CD4-positive, alpha-beta T cell treated with Interleukin-10 for 1 hour (primary cell): ENCODE data around the gene MAPKAPK5.
"Not testable (repeated sequence)": the region's sequence is repeated elsewhere in the genome, so short reads cannot be mapped to it uniquely, and the experiment has no call there.

ENCODE experiments used
- DNase-seq: peaks from one replicate; pipeline ENCODE4 v3.0.0-alpha.2; 2020

The MAPKAPK5 gene

DNA sequence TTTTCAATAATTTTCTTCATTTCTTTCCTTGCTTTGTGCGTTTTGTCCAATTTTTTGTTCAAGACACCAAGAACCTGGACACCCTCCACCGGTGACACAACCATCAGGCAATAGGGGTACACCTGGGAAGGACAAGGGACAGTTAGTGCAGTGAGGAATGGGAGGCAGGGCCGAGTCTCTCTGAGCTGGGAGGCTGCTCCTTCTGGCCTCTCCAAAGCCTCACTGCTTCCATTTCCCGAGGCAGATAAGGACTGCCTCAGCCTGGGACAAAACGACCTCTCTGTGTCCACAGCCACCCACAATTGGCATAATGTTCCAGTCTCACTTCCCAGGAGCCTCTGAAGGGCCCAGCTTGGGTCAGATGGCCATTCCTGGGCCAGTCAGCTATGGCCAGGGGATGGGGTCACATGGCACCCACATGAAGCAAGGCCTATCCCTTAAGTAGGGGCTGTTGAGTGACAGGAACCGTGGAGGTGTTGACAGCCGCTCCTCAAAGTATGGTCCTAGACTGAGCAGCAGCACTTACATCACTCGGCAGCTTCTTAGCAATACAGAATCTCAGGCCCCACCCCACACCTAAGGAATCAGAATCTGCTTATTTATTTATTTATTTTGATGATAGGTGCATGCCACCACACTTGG is 13.6 kb upstream of the MAPKAPK5 start:
- DNase-seq, result no peak

DNA sequence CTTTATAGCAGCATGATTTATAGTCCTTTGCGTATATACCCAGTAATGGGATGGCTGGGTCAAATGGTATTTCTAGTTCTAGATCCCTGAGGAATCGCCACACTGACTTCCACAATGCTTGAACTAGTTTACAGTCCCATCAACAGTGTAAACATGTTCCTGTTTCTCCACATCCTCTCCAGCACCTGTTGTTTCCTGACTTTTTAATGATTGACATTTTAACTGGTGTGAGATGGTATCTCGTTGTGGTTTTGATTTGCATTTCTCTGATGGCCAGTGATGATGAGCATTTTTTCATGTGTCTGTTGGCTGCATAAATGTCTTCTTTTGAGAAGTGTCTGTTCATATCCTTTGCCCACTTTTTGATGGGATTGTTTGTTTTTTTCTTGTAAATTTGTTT is 12.4 kb upstream of the MAPKAPK5 start:
- not testable (repeated sequence) for DNase-seq

DNA sequence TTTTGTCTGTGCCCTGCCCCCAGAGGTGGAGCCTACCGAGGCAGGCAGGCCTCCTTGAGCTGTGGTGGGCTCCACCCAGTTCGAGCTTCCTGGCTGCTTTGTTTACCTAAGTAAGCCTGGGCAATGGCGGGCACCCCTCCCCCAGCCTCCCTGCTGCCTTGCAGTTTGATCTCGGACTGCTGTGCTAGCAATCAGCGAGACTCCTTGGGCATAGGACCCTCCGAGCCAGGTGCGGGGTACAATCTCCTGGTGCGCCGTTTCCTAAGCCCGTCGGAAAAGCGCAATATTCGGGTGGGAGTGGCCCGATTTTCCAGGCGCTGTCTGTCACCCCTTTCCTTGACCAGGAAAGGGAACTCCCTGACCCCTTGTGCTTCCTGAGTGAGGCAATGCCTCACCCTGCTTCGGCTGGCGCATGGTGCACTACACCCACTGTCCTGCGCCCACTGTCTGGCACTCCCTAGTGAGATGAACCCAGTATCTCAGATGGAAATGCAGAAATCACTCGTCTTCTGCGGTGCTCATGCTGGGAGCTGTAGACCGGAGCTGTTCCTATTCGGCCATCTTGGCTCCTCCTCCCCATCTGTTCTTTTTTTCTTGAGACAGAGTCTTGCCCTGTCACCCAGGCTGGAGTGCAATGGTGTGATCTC is 7.2 kb upstream of the MAPKAPK5 start:
- DNase-seq, result peak; percentile 37

DNA sequence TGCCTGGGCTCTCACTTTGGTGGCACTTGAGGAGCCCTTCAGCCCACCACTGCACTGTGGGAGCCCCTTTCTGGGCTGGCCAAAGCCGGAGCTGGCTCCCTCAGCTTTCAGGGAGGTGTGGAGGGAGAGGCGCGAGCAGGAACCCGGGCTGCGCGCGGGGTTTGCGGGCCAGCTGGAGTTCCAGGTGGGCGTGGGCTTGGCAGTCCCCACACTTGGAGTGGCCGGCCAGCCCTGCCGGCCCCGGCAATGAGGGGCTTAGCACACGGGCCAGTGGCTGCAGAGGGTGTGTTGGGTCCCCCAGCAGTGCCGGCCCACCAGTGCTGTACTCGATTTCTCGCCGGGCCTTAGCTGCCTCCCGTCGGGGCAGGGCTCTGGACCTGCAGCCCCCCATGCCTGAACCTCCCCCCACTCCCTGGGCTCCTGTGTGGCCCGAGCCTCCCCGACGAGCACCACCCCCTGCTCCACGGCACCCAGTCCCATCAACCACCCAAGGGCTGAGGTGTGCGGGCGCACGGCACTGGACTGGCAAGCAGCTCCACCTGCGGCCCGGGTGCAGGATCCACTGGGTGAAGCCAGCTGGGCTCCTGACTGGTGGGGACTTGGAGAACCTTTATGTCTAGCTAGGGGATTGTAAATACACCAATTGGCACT is 6.4 kb upstream of the MAPKAPK5 start:
- DNase-seq, result not testable (repeated sequence)

DNA sequence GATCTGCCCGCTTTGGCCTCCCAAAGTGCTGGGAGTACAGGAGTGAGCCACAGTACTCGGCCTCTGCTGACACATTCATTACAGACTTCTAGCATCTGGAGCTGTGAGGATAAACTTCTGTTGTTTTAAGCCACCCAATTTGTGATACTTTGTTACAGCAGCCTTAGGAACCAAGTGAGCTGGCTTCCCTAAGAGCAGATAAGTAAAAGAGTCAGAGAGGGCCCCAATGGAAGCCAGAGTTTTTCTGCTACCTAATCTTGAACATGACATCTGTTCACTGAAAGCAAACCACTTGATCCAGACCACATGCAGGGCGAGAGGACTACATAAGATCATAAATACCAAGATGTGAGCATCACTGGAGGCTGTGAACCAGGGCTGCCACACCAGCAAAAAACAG is 3.7 kb upstream of the MAPKAPK5 start:
- DNase-seq, result no peak

DNA sequence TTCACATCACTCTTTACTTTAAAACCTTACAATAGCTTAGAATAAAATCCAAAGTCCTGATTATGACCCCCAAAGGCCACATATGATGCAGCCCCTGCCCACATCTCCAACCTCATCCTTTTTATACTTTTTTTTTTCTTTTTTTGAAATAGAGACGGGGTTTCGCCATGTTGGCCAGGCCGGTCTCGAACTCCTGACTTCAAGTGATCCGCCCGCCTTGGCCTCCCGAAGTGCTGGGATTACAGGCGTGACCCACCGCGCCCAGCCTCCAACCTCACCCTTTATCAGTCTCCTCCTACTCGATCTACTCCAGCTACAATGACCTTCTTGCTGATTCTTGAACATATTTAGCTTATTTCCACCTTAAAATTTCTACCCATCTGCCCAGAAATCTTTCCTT is 1.2 kb upstream of the MAPKAPK5 start:
- no peak for DNase-seq

DNA sequence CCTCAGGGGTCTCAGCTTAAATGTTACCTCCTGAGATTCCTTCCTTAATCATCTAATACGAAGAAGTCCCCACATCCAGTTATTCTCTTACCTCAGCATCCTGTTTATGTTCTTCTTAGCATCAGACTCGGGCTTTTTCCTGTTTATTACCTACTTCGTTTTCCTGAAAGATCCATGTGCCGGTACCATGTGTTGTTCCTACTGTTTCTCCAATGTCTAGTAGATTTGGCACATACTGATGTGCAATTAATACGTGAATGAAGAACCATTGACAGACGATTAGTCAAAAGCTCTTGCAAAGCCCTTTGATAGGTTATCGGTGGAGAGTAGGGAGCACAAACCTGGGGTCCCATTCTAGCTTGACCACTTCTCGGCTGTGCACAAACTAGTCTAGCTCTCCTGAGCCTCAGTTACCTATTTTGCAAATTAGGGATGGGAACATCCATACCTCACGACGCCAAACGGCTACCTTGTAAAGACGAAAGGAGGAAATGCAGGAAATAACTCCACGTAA is 735 bp upstream of the MAPKAPK5 start:
- DNase-seq, result no peak

DNA sequence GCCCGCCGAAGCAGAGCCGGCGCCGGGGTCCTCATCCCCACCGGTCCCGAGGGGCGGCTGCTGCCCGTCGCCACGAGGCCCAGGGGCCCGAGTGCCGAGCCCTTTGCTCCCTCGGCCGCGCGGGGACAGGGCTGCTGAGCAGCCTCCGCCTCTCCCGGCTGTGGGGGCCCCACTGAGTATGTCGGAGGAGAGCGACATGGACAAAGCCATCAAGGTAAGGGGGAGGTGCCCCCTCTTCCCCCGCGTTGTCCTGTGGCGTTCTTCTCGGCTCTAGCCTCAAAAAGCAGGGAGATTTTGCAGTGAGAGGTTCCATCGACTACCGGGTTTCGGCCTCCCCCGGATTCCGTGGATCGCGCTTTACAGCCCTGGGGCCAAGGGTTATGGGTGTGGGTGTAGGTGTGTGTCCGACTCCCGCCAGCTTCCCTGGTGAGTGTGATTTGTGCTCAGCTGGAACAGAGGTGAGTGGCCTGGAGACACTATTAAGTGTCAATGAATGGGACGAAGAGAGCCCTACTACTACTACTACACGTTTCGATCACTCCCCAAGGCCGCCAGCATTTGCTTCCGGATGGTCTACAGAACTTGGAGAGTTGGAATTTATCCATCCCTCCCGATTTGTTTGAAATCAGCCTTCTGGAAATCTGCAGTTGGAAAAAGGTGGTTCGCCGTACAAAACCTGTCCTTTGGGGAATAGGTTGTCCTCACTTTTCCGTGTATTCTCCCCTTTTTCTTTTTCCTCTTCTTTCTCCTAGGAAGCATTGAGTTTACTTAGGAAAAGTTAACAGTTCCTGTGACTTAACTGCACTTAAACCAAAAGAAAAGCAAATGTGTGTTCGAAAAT is 748 bp downstream of the MAPKAPK5 start:
- DNase-seq, result no peak

DNA sequence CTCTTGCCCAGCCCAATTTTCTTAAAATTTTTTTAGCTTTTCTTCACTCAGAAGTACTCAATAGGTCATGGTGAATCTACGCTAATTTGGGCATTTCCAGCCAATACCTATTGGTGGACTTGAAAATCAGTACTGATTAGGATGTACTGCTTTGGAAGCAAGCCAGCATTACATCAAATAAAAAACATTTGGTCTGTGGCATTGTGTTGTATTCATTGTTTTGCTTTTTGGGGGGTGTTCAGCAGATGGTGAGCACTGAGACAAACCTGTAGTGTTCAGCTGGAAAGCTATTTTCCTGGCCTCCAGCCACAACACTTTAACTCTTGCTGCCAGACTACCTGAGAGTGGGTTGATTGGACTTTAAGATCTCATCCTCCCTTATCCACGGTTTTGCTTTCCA is 4.0 kb downstream of the MAPKAPK5 start:
- no peak for DNase-seq

DNA sequence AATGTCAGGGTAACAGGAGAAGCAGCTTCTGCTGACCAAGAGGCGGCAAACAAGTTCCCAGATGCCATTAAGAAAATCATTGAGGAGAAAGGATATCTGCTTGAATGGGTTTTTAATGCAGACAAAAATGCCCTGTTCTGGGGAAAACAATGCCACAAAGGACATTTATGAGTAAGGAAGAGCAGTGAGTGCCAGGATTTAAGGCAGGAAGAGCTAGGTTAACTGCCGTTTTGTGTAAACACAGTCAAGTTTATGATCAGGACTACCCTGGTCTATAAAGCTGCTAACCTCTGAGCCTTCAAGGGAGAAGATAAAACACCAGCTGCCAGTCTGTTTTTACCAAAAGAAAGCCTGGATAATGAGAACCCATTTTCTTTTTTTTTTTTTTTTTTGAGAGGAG is 8.5 kb downstream of the MAPKAPK5 start:
- no peak for DNase-seq

DNA sequence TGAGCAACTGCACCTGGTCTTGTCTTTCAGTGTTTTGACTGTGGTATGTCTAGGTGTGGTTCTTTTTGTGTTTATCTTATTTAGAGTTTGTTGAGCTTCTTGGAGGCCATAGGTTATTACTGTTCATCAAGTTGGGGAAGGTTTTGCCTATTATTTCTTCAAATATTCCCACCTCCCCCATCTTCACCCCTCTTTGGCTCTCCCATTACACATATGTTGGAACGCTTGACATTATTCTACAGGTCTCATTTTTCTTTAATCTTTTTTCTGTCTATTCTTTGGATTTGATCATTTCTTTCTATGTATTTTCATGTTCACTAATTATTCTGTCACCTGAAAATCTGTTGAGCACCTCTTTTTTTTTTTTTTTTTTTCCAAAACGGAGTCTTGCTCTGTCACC is 16.2 kb downstream of the MAPKAPK5 start:
- DNase-seq, result no peak

DNA sequence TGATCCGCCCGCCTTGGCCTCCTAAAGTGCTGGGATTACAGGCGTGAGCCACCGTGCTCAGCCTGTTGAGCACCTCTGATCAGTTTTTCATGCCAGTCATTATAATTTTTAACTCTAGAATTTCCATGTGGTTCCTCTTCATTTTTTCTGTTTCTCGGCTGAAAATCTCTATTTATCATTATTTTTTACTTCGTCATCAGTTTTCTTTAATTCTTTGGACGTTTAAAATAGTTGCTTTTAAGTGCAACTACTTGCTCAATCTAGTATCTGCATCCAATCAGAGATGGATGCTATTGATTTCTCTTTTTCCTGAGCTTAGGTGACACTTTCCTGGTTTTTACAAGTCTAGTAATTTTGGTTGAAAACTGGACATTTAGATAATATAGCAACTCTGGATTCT is 16.8 kb downstream of the MAPKAPK5 start:
- DNase-seq, result no peak

DNA sequence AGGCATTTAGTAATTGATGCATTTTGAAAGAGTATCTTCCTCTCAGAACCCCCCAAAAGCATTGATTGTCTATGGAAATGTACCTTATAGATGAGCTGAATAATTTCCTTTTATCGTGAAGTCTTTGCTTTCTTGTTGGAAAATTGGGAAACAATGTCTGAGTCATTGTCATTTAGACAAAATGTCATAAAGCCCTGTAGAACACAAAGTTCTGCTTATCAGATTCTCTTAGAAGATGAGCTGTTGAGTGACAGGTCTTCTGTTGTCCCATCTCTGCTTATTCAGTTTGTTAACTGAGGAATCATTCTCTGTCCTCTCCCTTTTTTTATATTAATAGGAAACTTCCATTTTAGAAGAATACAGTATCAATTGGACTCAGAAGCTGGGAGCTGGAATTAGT is 22.9 kb downstream of the MAPKAPK5 start:
- no peak for DNase-seq

DNA sequence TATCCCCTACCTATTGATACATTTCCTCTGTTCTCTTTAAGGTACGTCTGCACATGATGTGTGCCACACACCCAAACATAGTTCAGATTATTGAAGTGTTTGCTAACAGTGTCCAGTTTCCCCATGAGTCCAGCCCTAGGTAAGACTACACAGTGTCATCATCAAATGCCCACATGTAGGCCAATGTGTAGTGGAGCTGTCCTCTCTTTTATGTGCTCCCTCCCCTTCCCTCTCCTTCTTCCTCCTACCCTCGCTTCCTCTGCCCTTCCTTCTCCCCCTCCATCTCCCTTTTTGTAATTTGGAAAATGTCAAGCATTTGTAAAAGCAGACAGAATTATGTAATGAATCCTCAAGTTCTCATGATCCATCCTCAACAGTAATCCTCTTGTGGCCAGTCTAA is 25.5 kb downstream of the MAPKAPK5 start:
- no peak for DNase-seq

DNA sequence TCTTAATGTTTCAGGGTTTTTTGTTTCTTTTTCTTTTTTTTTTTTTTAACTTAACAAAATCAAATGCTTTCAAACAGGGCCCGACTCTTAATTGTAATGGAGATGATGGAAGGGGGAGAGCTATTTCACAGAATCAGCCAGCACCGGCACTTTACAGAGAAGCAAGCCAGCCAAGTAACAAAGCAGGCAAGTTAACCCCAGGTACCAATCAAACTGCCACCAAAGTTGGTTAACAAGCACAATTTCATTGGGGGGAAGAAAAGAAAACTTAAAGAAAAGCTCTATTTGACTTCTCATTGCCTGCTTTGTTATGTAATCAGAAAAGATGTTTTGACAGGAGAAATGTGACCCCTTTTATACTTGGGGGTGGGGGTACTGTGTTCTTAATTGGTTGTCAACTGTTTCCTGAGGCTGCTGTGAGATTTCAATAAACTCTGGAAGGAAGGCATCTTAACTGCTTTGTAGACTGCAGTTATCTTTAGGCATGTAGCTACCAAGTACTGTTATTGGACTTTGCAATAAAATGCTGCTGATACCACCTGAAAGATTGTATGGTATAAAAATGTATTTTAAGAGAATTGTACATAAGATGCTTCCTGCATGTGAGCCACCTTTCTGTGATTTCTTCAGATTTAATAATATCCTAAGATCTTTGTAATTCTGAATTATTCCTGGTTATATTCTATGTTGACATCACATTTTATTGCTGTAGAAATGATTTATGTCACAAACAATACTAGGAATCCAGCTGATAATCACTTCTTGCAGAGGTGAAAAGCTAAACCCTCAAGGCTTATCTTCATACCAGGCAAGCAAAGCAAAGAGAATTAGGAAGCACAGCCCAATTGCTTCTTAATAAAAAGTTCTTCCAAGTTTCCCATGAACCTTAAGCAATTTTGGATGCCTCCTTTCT is 26.9 kb downstream of the MAPKAPK5 start:
- no peak for DNase-seq

DNA sequence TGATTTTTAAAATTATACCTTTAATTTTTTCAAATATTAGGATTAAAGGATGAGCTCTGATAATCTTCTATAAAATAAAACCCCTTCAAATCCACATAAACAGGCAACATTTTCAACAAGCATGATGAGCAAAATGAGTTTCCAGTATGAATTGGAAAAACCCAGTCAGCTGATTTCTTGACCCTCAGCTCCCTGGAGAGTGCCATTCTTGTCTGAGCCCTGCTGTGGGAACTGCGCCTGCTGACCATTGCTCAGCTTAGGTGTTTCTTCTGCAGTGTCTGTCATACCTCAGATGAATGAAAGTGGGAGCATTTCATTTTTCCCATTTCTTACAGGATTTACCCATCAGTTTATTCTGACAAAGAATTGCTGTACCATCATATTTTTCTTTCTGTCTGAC is 27.6 kb downstream of the MAPKAPK5 start:
- no peak for DNase-seq

DNA sequence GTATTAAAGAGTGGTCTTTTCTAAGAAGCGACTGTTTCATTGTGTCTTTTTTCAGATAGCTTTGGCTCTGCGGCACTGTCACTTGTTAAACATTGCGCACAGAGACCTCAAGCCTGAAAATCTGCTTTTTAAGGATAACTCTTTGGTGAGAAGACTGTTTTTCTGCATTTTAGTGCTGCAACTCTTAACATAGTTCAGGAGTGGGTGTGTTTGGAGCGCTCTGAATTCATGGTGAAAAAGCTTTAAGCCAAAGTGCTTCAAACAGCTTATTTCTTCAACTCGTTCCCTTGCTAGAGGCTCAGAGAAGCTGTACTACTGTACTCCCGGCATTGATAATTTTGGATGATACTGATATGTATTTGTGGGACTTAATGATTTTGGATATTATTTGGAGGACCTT is 28.2 kb downstream of the MAPKAPK5 start:
- DNase-seq, result no peak

DNA sequence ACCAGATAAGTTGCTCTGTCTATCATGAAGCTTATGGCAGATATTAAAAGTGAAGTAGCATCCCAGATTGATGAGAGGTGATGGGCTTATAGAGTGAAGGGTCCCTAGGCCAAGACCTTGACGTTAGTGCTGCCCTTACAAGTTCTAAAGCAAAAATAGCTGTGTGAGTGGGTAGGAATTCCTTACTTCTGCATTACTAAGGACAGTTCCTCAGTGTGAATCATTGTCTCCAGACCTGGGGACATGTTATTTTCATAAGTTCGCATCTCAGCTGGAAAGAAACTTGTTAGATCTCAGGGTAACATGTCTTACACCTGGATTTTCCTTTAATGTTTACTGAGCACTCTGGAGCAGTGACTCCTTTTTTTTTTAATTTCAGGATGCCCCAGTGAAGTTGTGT is 28.7 kb downstream of the MAPKAPK5 start:
- DNase-seq, result no peak

DNA sequence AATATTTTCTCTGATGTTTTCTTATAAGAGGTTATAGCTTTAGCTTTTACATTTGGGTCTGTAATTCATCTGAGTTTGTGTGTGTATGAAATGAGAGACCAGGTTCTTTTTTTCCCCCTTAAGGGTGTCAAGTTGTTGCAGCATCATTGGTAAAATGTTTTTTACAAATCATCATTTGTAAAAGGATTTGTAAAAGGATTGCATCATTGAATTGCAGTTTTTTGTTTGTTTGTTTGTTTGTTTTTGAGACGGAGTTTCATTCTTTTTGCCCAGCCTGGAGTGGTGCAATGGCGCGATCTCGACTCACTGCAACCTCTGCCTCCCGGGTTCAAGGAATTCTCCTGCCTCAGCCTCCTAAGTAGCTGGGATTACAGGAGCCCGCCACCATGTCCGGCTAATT is 31.1 kb downstream of the MAPKAPK5 start:
- no peak for DNase-seq

DNA sequence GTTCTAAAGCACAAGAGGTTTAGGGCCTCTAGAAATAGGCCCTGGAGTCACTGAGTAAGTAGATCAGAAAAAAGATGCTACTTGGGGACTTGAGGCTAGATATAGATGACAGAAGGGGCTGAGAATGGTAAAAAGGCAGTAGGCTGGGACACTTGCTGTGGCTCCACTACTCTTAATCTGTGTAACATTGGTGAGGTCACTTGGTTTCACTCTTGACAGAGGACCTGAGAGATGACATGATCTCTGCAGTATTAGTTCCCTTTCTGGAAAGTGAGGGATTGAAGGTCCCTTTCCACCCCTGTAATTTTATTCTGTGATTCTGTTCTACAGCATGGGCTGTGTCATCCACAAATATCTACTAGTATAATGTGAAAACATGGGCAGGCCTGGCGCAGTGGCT is 39.7 kb downstream of the MAPKAPK5 start:
- DNase-seq, result no peak

DNA sequence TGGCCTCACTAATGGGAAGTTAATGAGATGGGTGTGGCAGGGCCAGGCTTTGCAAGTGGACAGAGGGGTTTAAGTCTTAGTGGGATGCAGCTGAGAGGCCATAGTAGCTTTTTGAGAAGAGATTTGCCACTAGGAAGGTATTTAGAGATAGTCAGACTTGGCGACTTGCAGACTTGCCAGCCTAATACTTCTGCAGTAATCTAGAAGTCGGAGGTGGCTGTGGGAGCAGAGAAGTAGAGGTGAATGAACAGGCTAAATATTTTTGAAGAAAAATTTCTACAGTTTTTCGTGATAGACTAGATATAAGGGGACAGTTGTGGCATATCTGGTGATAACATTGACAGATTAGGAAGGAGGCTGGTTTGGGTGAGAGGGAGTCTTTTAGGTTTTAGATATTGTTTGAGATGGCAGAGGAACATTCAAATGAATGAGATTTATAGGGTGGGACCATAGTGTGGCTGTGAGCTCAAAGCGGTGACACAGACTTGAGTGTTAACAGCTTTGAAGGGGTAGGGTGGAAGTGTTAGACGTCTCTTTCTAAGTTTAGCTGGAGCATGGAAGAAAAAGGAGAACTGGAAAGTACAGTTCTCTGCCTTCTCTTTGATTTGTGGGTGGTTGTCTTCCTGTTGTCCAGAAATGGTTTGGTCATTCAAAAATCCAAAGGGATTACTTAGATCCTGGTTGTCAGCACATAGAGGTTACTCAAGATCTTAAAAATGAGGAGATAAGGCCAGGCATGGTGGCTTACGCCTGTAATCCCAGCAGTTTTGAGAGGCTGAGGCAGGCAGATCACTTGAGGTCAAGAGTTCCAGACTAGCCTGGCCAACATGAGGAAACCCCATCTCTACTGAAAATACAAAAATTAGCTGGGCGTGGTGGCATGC is 44.9 kb downstream of the MAPKAPK5 start:
- DNase-seq, result no peak
